GM19467 (cell line): Measurements from ENCODE around the gene OGFOD1.

Source experiments
- ATAC-seq: cut with Tn5 transposase; IDR thresholded peaks from one replicate; pipeline ENCODE4 v1.9.1; 2021; ENCODE audit warnings: mild to moderate bottlenecking, moderate library complexity; ENCODE audit not compliant: unreplicated experiment

Gene OGFOD1

DNA sequence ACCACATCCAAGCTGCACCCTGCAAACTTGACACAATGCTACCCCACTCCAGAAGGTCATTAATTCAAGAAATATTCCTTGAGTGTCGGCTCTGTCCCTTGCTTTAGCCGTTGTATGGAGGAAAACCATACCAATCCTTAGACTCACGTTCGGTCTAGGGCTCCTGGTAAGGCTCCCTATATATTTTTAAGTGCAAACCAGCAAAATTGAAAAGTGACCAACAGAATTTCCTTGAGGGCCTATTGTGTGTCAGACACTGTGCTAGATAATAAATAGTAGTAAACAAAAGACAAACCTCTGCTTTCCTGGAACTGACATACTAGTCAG, 68.9 kb downstream of the OGFOD1 start:
- no peak for ATAC-seq

DNA sequence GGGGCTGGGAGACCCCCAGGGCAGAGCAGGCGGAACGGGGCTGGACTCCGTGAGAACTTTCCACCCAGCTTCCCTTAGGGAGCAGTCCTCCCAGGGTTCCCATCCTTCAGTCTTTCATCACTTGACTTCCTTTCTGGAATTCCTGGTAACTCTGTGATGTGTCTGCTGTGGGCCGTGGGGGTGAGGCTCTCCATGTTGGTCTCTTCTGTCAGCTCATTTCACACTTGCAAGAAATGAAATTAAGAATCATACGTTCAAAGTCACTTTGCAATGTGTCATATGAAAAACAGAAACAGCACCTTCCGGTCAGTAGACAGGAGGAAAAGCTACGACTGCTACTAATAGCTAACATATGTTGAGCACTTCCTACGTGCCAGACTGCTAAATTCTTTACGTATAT, 73.9 kb downstream of the OGFOD1 start:
- ATAC-seq = no peak
